RWPE1 (cell line): Measurements from ENCODE around the gene MEST.

ENCODE experiments used
- CTCF ChIA-PET: fragments of 350-600 bp; sonication (Branson Sonifier 250); formaldehyde crosslinking; extraction: SDS; loops from one replicate; lab custom pipeline; 2021; lab: Yijun Ruan, JAX
- POLR2A ChIA-PET: fragments of 400-600 bp; formaldehyde crosslinking; extraction: SDS; loops from one replicate; lab custom pipeline; 2020; ENCODE audit warnings: antibody characterized with exemption; ENCODE audit not compliant: low non-redundant PET; lab: Yijun Ruan, JAX
- DNase-seq: peaks from one replicate; pipeline ENCODE4 v3.0.0; 2012; ENCODE audit warnings: low spot score
- H3K27ac ChIP-seq: fragments of 450-650 bp; 2 replicates; pipeline ENCODE4 v1.5.1; 2017
- TF ChIP-seq, protein P1 (sequence below): fragments of 450-650 bp; conservative IDR thresholded peaks from 2 replicates; pipeline ENCODE4 v1.5.1; 2017; ENCODE audit warnings: low read depth, mild to moderate bottlenecking

MEST gene

GRCh38 chr7:130471974-130472373 is 19.9 kb upstream of the MEST start:
- TF ChIP-seq, protein P1, sequence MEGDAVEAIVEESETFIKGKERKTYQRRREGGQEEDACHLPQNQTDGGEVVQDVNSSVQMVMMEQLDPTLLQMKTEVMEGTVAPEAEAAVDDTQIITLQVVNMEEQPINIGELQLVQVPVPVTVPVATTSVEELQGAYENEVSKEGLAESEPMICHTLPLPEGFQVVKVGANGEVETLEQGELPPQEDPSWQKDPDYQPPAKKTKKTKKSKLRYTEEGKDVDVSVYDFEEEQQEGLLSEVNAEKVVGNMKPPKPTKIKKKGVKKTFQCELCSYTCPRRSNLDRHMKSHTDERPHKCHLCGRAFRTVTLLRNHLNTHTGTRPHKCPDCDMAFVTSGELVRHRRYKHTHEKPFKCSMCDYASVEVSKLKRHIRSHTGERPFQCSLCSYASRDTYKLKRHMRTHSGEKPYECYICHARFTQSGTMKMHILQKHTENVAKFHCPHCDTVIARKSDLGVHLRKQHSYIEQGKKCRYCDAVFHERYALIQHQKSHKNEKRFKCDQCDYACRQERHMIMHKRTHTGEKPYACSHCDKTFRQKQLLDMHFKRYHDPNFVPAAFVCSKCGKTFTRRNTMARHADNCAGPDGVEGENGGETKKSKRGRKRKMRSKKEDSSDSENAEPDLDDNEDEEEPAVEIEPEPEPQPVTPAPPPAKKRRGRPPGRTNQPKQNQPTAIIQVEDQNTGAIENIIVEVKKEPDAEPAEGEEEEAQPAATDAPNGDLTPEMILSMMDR = no peak
- CTCF ChIA-PET = no interaction called here
- POLR2A ChIA-PET = no interaction called here
- no peak overlapping the region for H3K27ac ChIP-seq
- no peak for DNase-seq

DNA sequence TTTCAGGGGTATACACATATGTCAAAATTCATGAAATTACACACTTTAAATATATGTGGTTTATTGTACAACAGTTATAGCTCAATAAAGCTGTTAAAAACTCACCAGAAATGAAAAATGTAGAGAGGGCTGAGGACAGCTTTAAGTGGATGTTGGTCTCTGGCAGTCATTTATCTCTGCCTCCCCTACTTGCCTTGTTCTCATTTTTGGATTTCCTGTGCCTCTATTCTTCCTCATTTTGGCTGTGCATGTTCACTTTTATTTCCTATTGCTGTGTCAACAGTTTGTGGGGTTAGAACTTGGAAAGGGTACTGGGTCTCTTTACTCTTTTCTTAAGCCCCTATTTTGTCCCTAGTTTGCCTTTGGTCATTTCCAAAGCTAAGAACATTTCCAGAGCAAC is 18.6 kb upstream of the MEST start:
- ChIA-PET POLR2A (no interaction called here), CTCF (interaction anchor here (0.6 kb wide), 1 partner anchor 14 kb away, joined by 4 read pairs; no protein-coding TSS in a partner anchor)
- no peak for DNase-seq
- TF ChIP-seq, protein P1 = no peak
- H3K27ac ChIP-seq = no peak overlapping the region

GRCh38 chr7:130473876-130474275 is 18.0 kb upstream of the MEST start:
- CTCF ChIA-PET = interaction anchor here (0.6 kb wide), 1 partner anchor 13 kb away, joined by 4 read pairs; no protein-coding TSS in a partner anchor
- TF ChIP-seq, protein P1 = no peak
- H3K27ac ChIP-seq = no peak overlapping the region
- DNase-seq = no peak
- POLR2A ChIA-PET = no interaction called here

GRCh38 chr7:130475776-130476175 is 16.1 kb upstream of the MEST start:
- TF ChIP-seq, protein P1 = no peak
- ChIA-PET POLR2A (no interaction called here), CTCF (no interaction called here)

DNA sequence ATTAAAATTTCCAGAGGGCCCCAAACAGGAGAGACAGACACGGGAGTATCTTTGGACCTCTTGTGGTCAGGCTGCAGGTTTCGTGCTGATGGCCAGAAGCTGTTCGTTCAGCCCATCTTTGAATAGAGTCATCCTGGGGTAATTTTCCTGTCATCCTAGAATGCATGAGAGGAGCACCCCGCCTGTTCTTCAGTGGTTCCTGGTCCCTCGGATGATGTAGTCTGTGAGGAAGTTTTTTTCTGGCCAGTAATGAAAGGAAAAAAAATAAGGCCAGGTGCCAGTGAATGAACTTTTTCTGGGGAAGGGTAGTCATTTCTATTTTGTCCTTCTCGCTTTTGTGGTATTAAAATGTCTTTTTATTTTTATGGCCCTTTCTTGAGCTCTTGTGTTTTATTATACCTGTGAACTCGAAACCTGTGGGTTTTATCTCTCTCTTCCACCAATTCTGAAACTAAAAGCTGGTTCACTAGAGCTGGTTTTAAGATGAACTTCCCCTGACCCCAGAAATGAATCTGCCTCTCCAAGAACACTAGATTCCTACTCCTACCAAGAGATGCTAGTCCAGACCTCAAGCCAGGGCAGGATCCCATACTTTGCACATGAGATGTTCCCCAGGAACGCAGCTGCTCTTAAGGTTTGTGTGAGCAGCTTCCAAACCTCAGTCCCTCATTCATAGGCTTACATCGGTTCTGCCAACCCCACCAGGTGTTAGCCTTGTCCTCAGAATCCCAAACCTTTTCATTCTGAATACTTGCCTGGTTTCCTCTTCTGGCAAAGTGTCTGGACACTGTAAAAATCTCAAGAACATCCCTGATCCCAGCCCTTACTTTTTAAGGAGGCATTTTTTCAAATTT is 15.4 kb upstream of the MEST start:
- ChIA-PET POLR2A (no interaction called here), CTCF (no interaction called here)
- no peak for DNase-seq
- TF ChIP-seq, protein P1 = no peak
- H3K27ac ChIP-seq = no peak overlapping the region

More at GRCh38 chr7:130475776-130476175, 16.1 kb upstream of the MEST start:
- no peak for DNase-seq
- H3K27ac ChIP-seq = no peak overlapping the region

DNA sequence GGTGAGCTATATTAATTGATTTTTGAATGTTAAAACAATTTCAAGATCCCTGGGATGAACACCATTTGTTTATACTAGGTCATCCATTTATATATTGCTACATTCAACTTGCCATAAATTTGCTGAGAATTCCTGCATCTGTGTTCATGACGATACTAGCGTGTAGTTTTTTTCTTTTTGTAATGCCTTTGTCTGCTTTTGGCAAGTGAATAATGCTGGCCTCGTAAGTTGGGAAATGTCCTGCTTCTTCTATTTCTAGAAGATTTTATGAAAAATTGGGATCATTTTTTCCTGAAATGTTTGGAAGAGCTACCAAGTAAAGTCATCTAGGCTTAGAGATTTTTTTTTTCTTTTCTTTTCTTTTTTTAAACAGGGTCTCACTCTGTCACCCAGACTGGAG is 12.9 kb upstream of the MEST start:
- ChIA-PET CTCF (interaction anchor here (0.6 kb wide), 1 partner anchor 43 kb away, joined by 3 read pairs; no protein-coding TSS in a partner anchor), POLR2A (no interaction called here)
- TF ChIP-seq, protein P1 = no peak
- no peak for DNase-seq
- H3K27ac ChIP-seq = no peak overlapping the region
